ENCODE data around the gene SLC40A1. TPM values are rescaled to one million over a fixed set of nuclear protein-coding genes. Genes with fewer than 3 reads are reported as not detected.

Gene SLC40A1
- total and polyA plus RNA-seq, 2 donors (not counting 3 experiments of a cell fraction or from before 2014, with no cell fraction given), result 8.5 to 15.1 TPM

- H3K9ac ChIP-seq (replicated peaks; ENCODE audit: extremely low read depth, insufficient read depth, low read length), result no peak overlapping the region
- dilution Hi-C loops (cut with MboI; ENCODE audit: extremely low pct_ligation_motif_present, low sequenced_read_pairs) (no loop called here), intact Hi-C loops (cut with micrococcal nuclease) (no loop called here)
- H3K4me3 ChIP-seq (replicated peaks in 1 of 3; ENCODE audit: insufficient read depth in 1 of 3, low read depth in 1 of 3, low read length in 3 of 3), result no peak overlapping the region
- H3K4me1 ChIP-seq (ENCODE audit: control insufficient read depth, extremely low read depth, insufficient read depth, low read length), result peaks cover 17% of the 10 kb centered on the region
- H3K79me2 ChIP-seq (ENCODE audit: control insufficient read depth, insufficient read depth, low read length), result no peaks in the 10 kb centered on the region
- DNase-seq (ENCODE audit: low read depth, low spot score) (no peak), FAIRE-seq (no peak)
- H3K4me2 ChIP-seq (ENCODE audit: insufficient read depth, low read length), result no peak overlapping the region
- BruUV-seq (replicated peaks), result no TSS peak
- no peaks in the 10 kb centered on the region for H3K36me3 ChIP-seq (ENCODE audit: control insufficient read depth in 2 of 2, extremely low read depth in 1 of 2, insufficient read depth in 2 of 2, low read length in 2 of 2)
- no peaks in the 10 kb centered on the region for H4K20me1 ChIP-seq (replicated peaks; ENCODE audit: control insufficient read depth, extremely low read depth, insufficient read depth, low read length)
- H3K9me3 ChIP-seq (replicated peaks; ENCODE audit: control insufficient read depth, insufficient read depth, low read length), result no peaks in the 10 kb centered on the region
- no peaks in the 10 kb centered on the region for H3K9me1 ChIP-seq (replicated peaks; ENCODE audit: control insufficient read depth, extremely low read depth, insufficient read depth, low read length)
- no peaks in the 10 kb centered on the region for H3K27me3 ChIP-seq (ENCODE audit: control insufficient read depth in 2 of 2, insufficient read depth in 2 of 2, low read length in 2 of 2)
- CTCF ChIA-PET, result no interaction called here
- TF ChIP-seq GATA2 (IDR thresholded peaks at IDR 0.05; ENCODE audit: insufficient read depth, insufficient read length, low read depth, low read length) (no peak), JUN (IDR thresholded peaks at IDR 0.05; ENCODE audit: borderline replicate concordance, insufficient read depth, insufficient read length, low read depth) (no peak), POLR2A (IDR thresholded peaks at IDR 0.05; ENCODE audit: low read depth, low read length) (no peak), POLR2AphosphoS5 (IDR thresholded peaks at IDR 0.05; ENCODE audit: insufficient read depth, low read depth, low read length) (no peak), CTCF (IDR thresholded peaks at IDR 0.05; ENCODE audit: extremely low read depth in 1 of 2, insufficient read depth in 1 of 2, low read depth in 1 of 2, low read length in 2 of 2) (no peak), MAX (IDR thresholded peaks at IDR 0.05; ENCODE audit: insufficient read depth, insufficient read length) (no peak), MYC (IDR thresholded peaks at IDR 0.05; ENCODE audit: low read depth, low read length) (no peak), FOS (IDR thresholded peaks at IDR 0.05; ENCODE audit: borderline replicate concordance, insufficient read depth, low read length) (no peak), EZH2 (IDR thresholded peaks at IDR 0.05; ENCODE audit: borderline replicate concordance, low read depth, low read length, severe bottlenecking) (no peak)
- H2AFZ ChIP-seq (ENCODE audit: low read depth, low read length), result no peak overlapping the region
- POLR2A ChIA-PET, result no interaction called here
- no peak overlapping the region for H3K27ac ChIP-seq (ENCODE audit: insufficient read depth, low read depth, low read length)
Observed at GRCh38 chr2:189609853-189610252, 29.3 kb upstream of the SLC40A1 start.
